Vagina (tissue), 2 donors: ENCODE data around the gene RPH3AL. TPM values are rescaled to one million over a fixed set of nuclear protein-coding genes. Genes with fewer than 3 reads are reported as not detected.

ENCODE experiments used
- DNase-seq, 2 donors: peaks; one replicate each; pipeline ENCODE4 v3.0.0-alpha.2; 2017; ENCODE audit errors: extremely low spot score in 2 of 2
- H3K27ac ChIP-seq: fragments of 200-600 bp; sonication (generic); one replicate; pipeline ENCODE4 v1.5.1; 2019
- H3K27me3 ChIP-seq: fragments of 200-600 bp; sonication (generic); one replicate; pipeline ENCODE4 v1.5.1; 2019
- H3K36me3 ChIP-seq, 2 donors: fragments of 200-600 bp; sonication (generic); one replicate each; pipeline ENCODE4 v1.5.1; 2017 to 2019
- H3K4me1 ChIP-seq: fragments of 200-600 bp; sonication (generic); one replicate; pipeline ENCODE4 v1.5.1; 2019
- H3K4me3 ChIP-seq, 2 donors: fragments of 200-600 bp; sonication (generic); 1 replicate in 1 of 2; 2 replicates in 1 of 2; pipeline ENCODE4 v1.5.1; 2016 to 2019
- H3K9me3 ChIP-seq: fragments of 200-600 bp; sonication (generic); one replicate; pipeline ENCODE4 v1.5.1; 2019
- CTCF ChIP-seq, 3 experiments: fragments of 450-650 bp in 2 of 3; fragments of 200-600 bp in 1 of 3; sonication (generic) in 1 of 3; IDR thresholded peaks; one replicate each; pipeline ENCODE4 v1.5.1; 2017 to 2019; ENCODE audit warnings: antibody characterized with exemption in 3 of 3, mild to moderate bottlenecking in 2 of 3, moderate library complexity in 2 of 3
- POLR2A ChIP-seq, 2 donors: fragments of 450-650 bp; IDR thresholded peaks; one replicate each; pipeline ENCODE4 v1.6.1; 2017; ENCODE audit warnings: antibody characterized with exemption in 2 of 2, mild to moderate bottlenecking in 2 of 2, moderate library complexity in 2 of 2
- POLR2AphosphoS5 ChIP-seq, 2 donors: sonication (generic); formaldehyde crosslinking; IDR thresholded peaks; one replicate each; pipeline ENCODE4 v1.9.0; 2017; ENCODE audit warnings: antibody characterized with exemption in 2 of 2, mild to moderate bottlenecking in 2 of 2, low read depth in 1 of 2; ENCODE audit not compliant: insufficient read depth in 1 of 2
- intact Hi-C: fragments of 100-400 bp; cut with DNase I; formaldehyde crosslinking; loops from one replicate; pipeline ENCODE4 v1.15.1; 2023
- total RNA-seq: library from RNA; depleted of rRNA; stranded (reverse); fragments of >200 nt; gene quantifications from one replicate; pipeline ENCODE4 v1.2.3, GENCODE V29; 2016

RPH3AL gene
- total RNA-seq, 1 donor from 2014 or later, result 43.5 TPM

GRCh38 chr17:163514-164098, 189.0 kb downstream of the RPH3AL start:
- Histone ChIP-seq H3K9me3 (no peaks in the 10 kb centered on the region), H3K4me1 (no peaks in the 10 kb centered on the region), H3K4me3 (no peak overlapping the region), H3K36me3 (no peaks in the 10 kb centered on the region), H3K27me3 (no peaks in the 10 kb centered on the region), H3K27ac (no peak overlapping the region)
- intact Hi-C loops, result no loop called here
- TF ChIP-seq CTCF (IDR thresholded peaks at IDR 0.05), result no peak
- no peak for TF ChIP-seq POLR2A (IDR thresholded peaks at IDR 0.05)
- no peak for TF ChIP-seq POLR2AphosphoS5 (IDR thresholded peaks at IDR 0.05; ENCODE audit: insufficient read depth in 1 of 2, low read depth in 1 of 2)
- no peak for DNase-seq

- no peak for TF ChIP-seq POLR2A (IDR thresholded peaks at IDR 0.05)
- TF ChIP-seq CTCF (IDR thresholded peaks at IDR 0.05), result no peak
- no peak for TF ChIP-seq POLR2AphosphoS5 (IDR thresholded peaks at IDR 0.05; ENCODE audit: insufficient read depth in 1 of 2, low read depth in 1 of 2)
- no peak overlapping the region for H3K4me3 ChIP-seq
- no peaks in the 10 kb centered on the region for H3K4me1 ChIP-seq
- H3K27ac ChIP-seq, result no peak overlapping the region
- no peaks in the 10 kb centered on the region for H3K27me3 ChIP-seq
- intact Hi-C loops, result no loop called here
- H3K36me3 ChIP-seq, result no peaks in the 10 kb centered on the region
- no peaks in the 10 kb centered on the region for H3K9me3 ChIP-seq
- DNase-seq, result no peak
These were observed 189.9 kb downstream of the RPH3AL start for GRCh38 chr17:162689-163088.

Other genes with a start within 250 kb of the RPH3AL start
- not detected for gene SCGB1C2, start 215.2 kb downstream of the RPH3AL start, total RNA-seq
- 10.1 TPM for gene DOC2B, start 171.2 kb downstream of the RPH3AL start, total RNA-seq
- 12.5 TPM for gene RFLNB, start 93.1 kb upstream of the RPH3AL start, total RNA-seq